Neuronal stem cell (in vitro differentiated cells): ENCODE data around the gene GCG. TPM values are rescaled to one million over a fixed set of nuclear protein-coding genes. Genes with fewer than 3 reads are reported as not detected.

Experiments
- DNase-seq: peaks from one replicate; pipeline ENCODE4 v3.0.0-alpha.2; 2013; ENCODE audit warnings: low spot score
- H2AFZ ChIP-seq: one replicate; pipeline ENCODE4 v1.6.1; 2013; ENCODE audit warnings: mild to moderate bottlenecking, low read length, inconsistent platforms
- H2AK5ac ChIP-seq: 2 replicates; pipeline ENCODE4 v1.6.1; 2013; ENCODE audit warnings: low read depth, mild to moderate bottlenecking, inconsistent platforms, low read length, moderate library complexity, mixed read lengths
- H2BK120ac ChIP-seq: 2 replicates; pipeline ENCODE4 v1.6.1; 2013; ENCODE audit warnings: low read depth, mild to moderate bottlenecking, inconsistent platforms, low read length, moderate library complexity, mixed read lengths
- H2BK12ac ChIP-seq: one replicate; pipeline ENCODE4 v1.6.1; 2013; ENCODE audit warnings: low read length, inconsistent platforms
- H2BK15ac ChIP-seq: 2 replicates; pipeline ENCODE4 v1.6.1; 2013; ENCODE audit warnings: mild to moderate bottlenecking, low read length, inconsistent platforms, mixed read lengths
- H2BK5ac ChIP-seq: one replicate; pipeline ENCODE4 v1.6.1; 2013; ENCODE audit warnings: inconsistent platforms, mild to moderate bottlenecking, low read length, moderate library complexity
- H3K14ac ChIP-seq: one replicate; pipeline ENCODE4 v1.6.1; 2013; ENCODE audit warnings: low read length, inconsistent platforms
- H3K18ac ChIP-seq: 2 replicates; pipeline ENCODE4 v1.6.1; 2013; ENCODE audit warnings: low read length, inconsistent platforms
- H3K23ac ChIP-seq: 2 replicates; pipeline ENCODE4 v1.6.1; 2013; ENCODE audit warnings: low read depth, mild to moderate bottlenecking, mixed read lengths, low read length, inconsistent platforms; ENCODE audit not compliant: poor library complexity
- H3K27ac ChIP-seq: replicated peaks from 3 replicates; pipeline ENCODE4 v1.5.1; 2013; ENCODE audit warnings: low read length, inconsistent platforms
- H3K27me3 ChIP-seq, 3 experiments: 2 replicates each; pipeline ENCODE4 v1.6.1; 2013; ENCODE audit warnings: low read length in 3 of 3, mild to moderate bottlenecking in 2 of 3, inconsistent platforms in 1 of 3, low read depth in 1 of 3, mixed read lengths in 1 of 3, moderate library complexity in 1 of 3; ENCODE audit not compliant: control insufficient read depth in 3 of 3, insufficient read depth in 3 of 3
- H3K36me3 ChIP-seq, 2 donors: replicated peaks in 1 of 2; 2 replicates each; pipeline ENCODE4 v1.6.1; 2013; ENCODE audit warnings: low read length in 2 of 2; ENCODE audit not compliant: control insufficient read depth in 2 of 2, insufficient read depth in 2 of 2
- H3K4ac ChIP-seq: 2 replicates; pipeline ENCODE4 v1.6.1; 2013; ENCODE audit warnings: inconsistent platforms, mild to moderate bottlenecking, low read length, moderate library complexity
- H3K4me1 ChIP-seq, 2 donors: 1 replicate in 1 of 2; 2 replicates in 1 of 2; pipeline ENCODE4 v1.6.1; 2013; ENCODE audit warnings: low read length in 2 of 2, low read depth in 1 of 2; ENCODE audit not compliant: control insufficient read depth in 2 of 2, insufficient read depth in 1 of 2
- H3K4me2 ChIP-seq: one replicate; pipeline ENCODE4 v1.6.1; 2013; ENCODE audit warnings: mild to moderate bottlenecking, low read length, inconsistent platforms; ENCODE audit not compliant: insufficient read depth, poor library complexity, severe bottlenecking
- H3K4me3 ChIP-seq, 2 donors: 2 replicates each; pipeline ENCODE4 v1.5.1; 2013; ENCODE audit warnings: low read length in 2 of 2, mild to moderate bottlenecking in 2 of 2, inconsistent platforms in 1 of 2, moderate library complexity in 1 of 2
- H3K79me1 ChIP-seq: one replicate; pipeline ENCODE4 v1.6.1; 2013; ENCODE audit warnings: low read depth, mild to moderate bottlenecking, inconsistent platforms, low read length, moderate library complexity
- H3K9ac ChIP-seq: one replicate; pipeline ENCODE4 v1.6.1; 2013; ENCODE audit warnings: mild to moderate bottlenecking, low read depth, low read length, inconsistent platforms; ENCODE audit not compliant: poor library complexity
- H3K9me3 ChIP-seq, 2 donors: replicated peaks in 1 of 2; 2 replicates each; pipeline versions ENCODE3 to v1.6.1; 2013; ENCODE audit warnings: low read length in 2 of 2, mild to moderate bottlenecking in 2 of 2, inconsistent platforms in 1 of 2, low read depth in 1 of 2, mixed read lengths in 1 of 2, moderate library complexity in 1 of 2; ENCODE audit not compliant: control insufficient read depth in 2 of 2, insufficient read depth in 1 of 2
- H4K8ac ChIP-seq: one replicate; pipeline ENCODE4 v1.6.1; 2013; ENCODE audit warnings: low read depth, mild to moderate bottlenecking, inconsistent platforms, low read length, moderate library complexity
- H4K91ac ChIP-seq: one replicate; pipeline ENCODE4 v1.6.1; 2013; ENCODE audit warnings: low read length, low read depth, mild to moderate bottlenecking, inconsistent platforms; ENCODE audit not compliant: poor library complexity
- WGBS, 2 donors: extraction: QIAGEN DNeasy Blood & Tissue Kit; methylation state at CpG; one replicate each; pipeline ENCODE4 v1.1.7; 2013; ENCODE audit warnings: missing lambda C conversion rate in 2 of 2, mixed read lengths in 1 of 2; ENCODE audit not compliant: insufficient read length in 2 of 2, insufficient replicate concordance in 1 of 2; ENCODE audit errors: extremely low coverage in 2 of 2; 5-methylcytosine and 5-hydroxymethylcytosine counted together
- polyA plus RNA-seq, 2 experiments: library from polyadenylated mRNA; stranded (reverse); fragments of 200-250 nt; gene quantifications; one replicate each; pipeline ENCODE4 v1.2.3, GENCODE V29; 2013

The GCG gene
- polyA plus RNA-seq (2013, experiment 1 of 2), result not detected
- polyA plus RNA-seq (2013, experiment 2 of 2), result not detected

- Histone ChIP-seq H2BK120ac (no peak within 1 kb of the TSS), H3K27me3 (peaks cover 0 to 2% (median 0%) of the 10 kb centered on the region in 3 experiments), H3K4me2 (no peak within 1 kb of the TSS), H3K4me1 (no peaks in the 10 kb centered on the region), H3K4me3 (no peak within 1 kb of the TSS), H3K79me1 (no peaks in the 10 kb centered on the region), H2BK15ac (no peak within 1 kb of the TSS), H3K27ac (no peak within 1 kb of the TSS), H3K18ac (no peak within 1 kb of the TSS), H3K4ac (no peak within 1 kb of the TSS), H4K91ac (no peak within 1 kb of the TSS), H2BK5ac (no peak within 1 kb of the TSS), H3K9ac (no peak within 1 kb of the TSS), H2BK12ac (no peak within 1 kb of the TSS), H2AK5ac (no peak within 1 kb of the TSS), H3K36me3 (no peaks in the 10 kb centered on the region), H3K9me3 (no peaks in the 10 kb centered on the region), H3K23ac (no peak within 1 kb of the TSS), H3K14ac (no peak within 1 kb of the TSS), H2AFZ (no peak within 1 kb of the TSS), H4K8ac (no peak within 1 kb of the TSS)
- no CpG with 5 or more reads among the region's 3 CpGs for WGBS, 2 donors
- DNase-seq, result no peak
Observed at GRCh38 chr2:162152147-162152546, at the start of gene GCG. GCG (minus strand) TSS chr2:162152247; CDS start chr2:162149178, 3,069 bp downstream.

- H3K4me3 ChIP-seq, result no peak overlapping the region
- no peaks in the 10 kb centered on the region for H3K4me1 ChIP-seq
- no peaks in the 10 kb centered on the region for H3K9me3 ChIP-seq
- H2BK15ac ChIP-seq, result no peak overlapping the region
- H2AK5ac ChIP-seq, result no peak overlapping the region
- H2BK120ac ChIP-seq, result no peak overlapping the region
- no peaks in the 10 kb centered on the region for H3K27me3 ChIP-seq
- no peak overlapping the region for H3K23ac ChIP-seq
- H2BK5ac ChIP-seq, result no peak overlapping the region
- H4K91ac ChIP-seq, result no peak overlapping the region
- no peak overlapping the region for H2BK12ac ChIP-seq
- H2AFZ ChIP-seq, result no peak overlapping the region
- no peak overlapping the region for H3K27ac ChIP-seq
- no CpG with 5 or more reads among the region's 1 CpG for WGBS, 2 donors
- H3K79me1 ChIP-seq, result no peaks in the 10 kb centered on the region
- no peak overlapping the region for H3K9ac ChIP-seq
- no peak overlapping the region for H3K4ac ChIP-seq
- no peak for DNase-seq
- no peak overlapping the region for H3K14ac ChIP-seq
- H3K18ac ChIP-seq, result no peak overlapping the region
- H4K8ac ChIP-seq, result no peak overlapping the region
- H3K4me2 ChIP-seq, result no peak overlapping the region
- H3K36me3 ChIP-seq, result no peaks in the 10 kb centered on the region
Observed at GRCh38 chr2:162200636-162201035, 48.6 kb upstream of the GCG start.

GRCh38 chr2:162199913-162200312 is 47.9 kb upstream of the GCG start:
- Histone ChIP-seq H3K23ac (no peak overlapping the region), H3K9me3 (no peaks in the 10 kb centered on the region), H2AFZ (no peak overlapping the region), H3K4me1 (no peaks in the 10 kb centered on the region), H3K9ac (no peak overlapping the region), H4K91ac (no peak overlapping the region), H2BK12ac (no peak overlapping the region), H4K8ac (no peak overlapping the region), H3K18ac (no peak overlapping the region), H3K79me1 (no peaks in the 10 kb centered on the region), H2BK15ac (no peak overlapping the region), H2BK120ac (no peak overlapping the region), H3K4me2 (no peak overlapping the region), H2AK5ac (no peak overlapping the region), H3K4me3 (no peak overlapping the region), H3K36me3 (no peaks in the 10 kb centered on the region), H3K4ac (no peak overlapping the region), H2BK5ac (no peak overlapping the region), H3K27ac (no peak overlapping the region), H3K14ac (no peak overlapping the region), H3K27me3 (no peaks in the 10 kb centered on the region)
- no peak for DNase-seq
- no CpG with 5 or more reads among the region's 1 CpG for WGBS, 2 donors

- Histone ChIP-seq H3K9me3 (no peaks in the 10 kb centered on the region), H3K79me1 (no peaks in the 10 kb centered on the region), H3K4me1 (no peaks in the 10 kb centered on the region), H2BK120ac (no peak overlapping the region), H2BK15ac (no peak overlapping the region), H2AFZ (no peak overlapping the region), H2AK5ac (no peak overlapping the region), H3K4me3 (no peak overlapping the region), H2BK12ac (no peak overlapping the region), H3K4ac (no peak overlapping the region), H3K9ac (no peak overlapping the region), H3K27me3 (no peaks in the 10 kb centered on the region), H3K27ac (no peak overlapping the region), H3K36me3 (no peaks in the 10 kb centered on the region), H3K23ac (no peak overlapping the region), H4K91ac (no peak overlapping the region), H4K8ac (no peak overlapping the region), H3K14ac (no peak overlapping the region), H3K18ac (no peak overlapping the region), H3K4me2 (no peak overlapping the region), H2BK5ac (no peak overlapping the region)
- DNase-seq, result no peak
- WGBS, 2 donors, result no CpG with 5 or more reads among the region's 9 CpGs
Observed at GRCh38 chr2:162198239-162198638, 46.2 kb upstream of the GCG start.
